Astrocyte of the spinal cord (primary cell): ENCODE results near the gene HGS.

Experiments
- DNase-seq: peaks from one replicate; pipeline ENCODE4 v3.0.0; 2011; ENCODE audit warnings: low read depth, low spot score
- H3K4me3 ChIP-seq: 2 replicates; pipeline ENCODE4 v1.5.1; 2011; ENCODE audit warnings: low read depth, mild to moderate bottlenecking, low read length, moderate library complexity
- in situ Hi-C: cut with HindIII; loops from 2 replicates; pipeline ENCODE4 v1.10.0; 2017; ENCODE audit warnings: low sequenced_read_pairs
- TF ChIP-seq, protein P1 (sequence below): IDR thresholded peaks from 2 replicates; pipeline ENCODE4 v1.5.1; 2012; ENCODE audit warnings: low read depth, mild to moderate bottlenecking, low read length, inconsistent platforms

Gene HGS

DNA sequence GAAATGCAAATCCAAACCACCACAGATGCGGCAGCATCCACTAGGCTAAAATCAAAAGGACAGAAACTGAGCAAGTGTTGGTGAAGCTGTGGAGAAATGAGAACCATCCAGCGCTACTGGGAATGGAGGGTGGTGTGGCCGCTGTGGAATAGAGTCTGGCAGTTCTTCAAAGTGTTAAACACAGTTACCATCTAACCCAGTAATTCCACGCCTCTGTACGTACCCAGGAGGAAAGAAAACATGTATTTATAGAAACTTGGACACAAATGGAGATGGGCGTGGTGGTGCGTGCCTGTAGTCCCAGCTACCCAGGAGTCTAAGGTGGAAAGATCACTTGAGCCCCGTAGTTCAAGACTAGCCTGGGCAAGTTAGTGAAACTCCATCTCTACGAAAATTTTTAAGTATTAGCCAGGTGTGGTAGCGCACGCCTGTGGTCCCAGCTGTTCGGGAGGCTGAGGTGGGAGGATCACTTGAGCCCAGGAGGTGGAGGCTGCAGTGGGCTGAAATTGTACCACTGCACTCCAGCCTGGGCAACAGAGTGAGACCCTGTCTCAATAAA is 39.9 kb downstream of the HGS start:
- in situ Hi-C loops = no loop called here
- TF ChIP-seq, protein P1, sequence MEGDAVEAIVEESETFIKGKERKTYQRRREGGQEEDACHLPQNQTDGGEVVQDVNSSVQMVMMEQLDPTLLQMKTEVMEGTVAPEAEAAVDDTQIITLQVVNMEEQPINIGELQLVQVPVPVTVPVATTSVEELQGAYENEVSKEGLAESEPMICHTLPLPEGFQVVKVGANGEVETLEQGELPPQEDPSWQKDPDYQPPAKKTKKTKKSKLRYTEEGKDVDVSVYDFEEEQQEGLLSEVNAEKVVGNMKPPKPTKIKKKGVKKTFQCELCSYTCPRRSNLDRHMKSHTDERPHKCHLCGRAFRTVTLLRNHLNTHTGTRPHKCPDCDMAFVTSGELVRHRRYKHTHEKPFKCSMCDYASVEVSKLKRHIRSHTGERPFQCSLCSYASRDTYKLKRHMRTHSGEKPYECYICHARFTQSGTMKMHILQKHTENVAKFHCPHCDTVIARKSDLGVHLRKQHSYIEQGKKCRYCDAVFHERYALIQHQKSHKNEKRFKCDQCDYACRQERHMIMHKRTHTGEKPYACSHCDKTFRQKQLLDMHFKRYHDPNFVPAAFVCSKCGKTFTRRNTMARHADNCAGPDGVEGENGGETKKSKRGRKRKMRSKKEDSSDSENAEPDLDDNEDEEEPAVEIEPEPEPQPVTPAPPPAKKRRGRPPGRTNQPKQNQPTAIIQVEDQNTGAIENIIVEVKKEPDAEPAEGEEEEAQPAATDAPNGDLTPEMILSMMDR = no peak
- no peak overlapping the region for H3K4me3 ChIP-seq
- no peak for DNase-seq

DNA sequence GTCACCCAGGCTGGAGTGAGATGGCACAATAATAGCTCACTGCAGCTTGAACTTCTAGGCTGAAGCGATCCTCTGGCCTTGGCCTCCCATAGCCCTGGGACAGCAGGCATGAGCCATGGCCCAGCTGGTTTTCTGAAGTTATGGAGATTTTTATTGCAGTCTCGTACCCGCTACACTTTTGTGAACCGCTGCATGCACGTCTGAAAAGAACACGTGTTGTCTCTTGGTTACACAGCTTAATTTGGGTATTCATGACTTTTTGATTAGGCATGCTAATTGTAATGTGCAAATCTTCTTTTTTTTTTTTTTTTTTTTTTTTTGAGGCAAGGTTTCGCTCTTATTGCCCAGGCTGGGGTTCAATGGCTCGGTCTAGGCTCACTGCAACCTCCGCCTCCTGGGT is 41.6 kb downstream of the HGS start:
- TF ChIP-seq, protein P1 = no peak
- H3K4me3 ChIP-seq = no peak overlapping the region
- in situ Hi-C loops = no loop called here
- DNase-seq = no peak

DNA sequence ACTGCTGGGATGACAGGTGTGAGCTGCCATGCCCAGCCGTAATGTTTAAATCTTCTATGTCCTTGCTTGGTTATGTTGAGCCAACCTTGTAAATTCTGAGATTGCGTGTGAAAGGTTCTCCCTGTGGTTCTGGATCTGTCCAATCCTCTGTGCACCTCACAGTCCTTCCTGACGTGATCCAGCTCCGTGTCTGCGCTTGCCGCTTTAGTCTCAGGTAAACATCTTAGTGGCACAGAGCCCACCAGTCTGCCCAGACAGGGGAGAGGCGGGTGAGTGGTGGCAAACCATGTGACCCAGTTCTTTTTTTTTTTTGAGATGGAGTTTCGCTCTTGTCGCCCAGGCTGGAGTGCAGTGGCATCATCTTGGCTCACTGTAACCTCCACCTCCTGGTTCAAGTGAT is 42.2 kb downstream of the HGS start:
- TF ChIP-seq, protein P1 = no peak
- no peak for DNase-seq
- no peak overlapping the region for H3K4me3 ChIP-seq
- in situ Hi-C loops = no loop called here

DNA sequence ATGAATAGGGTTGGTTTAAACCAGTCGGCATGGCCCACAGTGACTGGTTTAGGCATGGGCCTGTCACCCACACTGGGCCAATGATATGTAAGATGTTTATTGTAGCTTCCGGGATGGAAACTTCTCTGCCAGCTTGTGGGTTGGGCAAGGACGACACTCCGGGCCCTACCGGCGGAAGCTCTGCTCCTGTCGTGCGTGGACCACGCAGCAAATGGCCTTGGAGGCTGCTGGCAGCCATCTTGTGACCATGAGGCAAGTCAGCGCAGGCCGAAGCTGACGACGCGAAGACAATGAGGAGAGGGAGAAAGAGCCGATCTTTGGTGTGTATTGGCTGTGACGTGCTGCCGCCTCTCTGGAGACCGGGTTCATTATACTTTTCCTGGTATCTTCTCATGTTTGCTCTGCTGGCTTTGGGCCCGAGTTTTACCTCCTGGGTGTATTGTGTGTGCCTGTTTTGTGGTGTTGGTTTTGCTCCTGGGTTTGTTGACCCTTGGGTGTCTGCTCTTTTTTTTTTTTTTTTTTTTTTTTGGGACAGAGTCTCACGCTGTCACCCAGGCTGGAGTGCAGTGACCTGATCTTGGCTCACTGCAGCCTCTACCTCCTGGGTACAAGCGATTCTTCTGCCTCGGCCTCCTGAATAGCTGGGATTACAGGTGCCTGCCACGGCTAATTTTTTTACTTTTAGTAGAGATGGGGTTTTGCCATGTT is 43.7 kb downstream of the HGS start:
- H3K4me3 ChIP-seq = no peak overlapping the region
- TF ChIP-seq, protein P1 = no peak
- in situ Hi-C loops = no loop called here
- no peak for DNase-seq

DNA sequence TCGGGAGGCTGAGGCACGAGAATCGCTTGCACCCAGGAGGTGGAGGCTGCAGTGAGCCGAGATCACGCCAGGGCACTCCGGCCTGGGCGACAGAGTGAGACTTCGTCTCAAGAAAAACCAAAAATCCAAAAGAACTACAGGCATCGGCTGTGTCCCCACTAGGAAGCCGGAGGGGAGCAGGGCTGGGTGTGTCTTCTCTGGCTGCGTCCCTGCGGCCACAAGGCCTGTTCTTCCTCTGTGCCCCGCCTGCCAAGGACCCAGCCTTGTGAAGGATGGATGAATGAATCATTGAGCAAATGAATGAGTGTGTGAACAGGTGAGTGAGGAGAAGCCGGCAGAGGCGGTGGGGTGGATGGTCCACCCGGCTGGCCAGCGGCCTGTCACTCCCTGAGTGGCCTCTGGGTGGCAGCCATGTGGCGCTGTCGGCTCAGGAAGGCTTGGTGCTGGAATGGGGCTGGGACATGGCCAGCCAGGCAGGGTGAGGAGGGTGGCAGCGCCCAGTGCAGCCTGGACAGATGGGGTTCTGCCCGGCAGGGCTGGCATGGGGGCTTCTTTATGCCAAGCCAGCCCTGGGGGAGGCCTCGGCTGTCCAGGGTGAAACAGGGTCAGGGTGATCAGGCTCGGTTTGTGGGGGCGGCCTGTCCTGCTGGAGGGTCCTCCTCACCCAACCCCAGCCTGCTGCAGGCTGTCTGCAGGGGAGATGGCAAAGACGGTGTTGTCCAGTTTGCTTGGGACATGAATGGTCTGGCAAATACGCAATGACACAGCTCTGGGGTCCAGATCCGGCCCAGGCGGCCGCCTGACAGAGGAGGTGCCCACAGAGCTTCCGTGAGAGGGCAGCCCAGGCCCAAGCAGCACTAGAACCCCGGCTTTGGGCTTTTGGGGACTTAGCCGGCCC is 49.9 kb downstream of the HGS start:
- in situ Hi-C loops = no loop called here
- H3K4me3 ChIP-seq = no peak overlapping the region
- DNase-seq = peak; percentile 52
- TF ChIP-seq, protein P1 = peak; percentile 92

DNA sequence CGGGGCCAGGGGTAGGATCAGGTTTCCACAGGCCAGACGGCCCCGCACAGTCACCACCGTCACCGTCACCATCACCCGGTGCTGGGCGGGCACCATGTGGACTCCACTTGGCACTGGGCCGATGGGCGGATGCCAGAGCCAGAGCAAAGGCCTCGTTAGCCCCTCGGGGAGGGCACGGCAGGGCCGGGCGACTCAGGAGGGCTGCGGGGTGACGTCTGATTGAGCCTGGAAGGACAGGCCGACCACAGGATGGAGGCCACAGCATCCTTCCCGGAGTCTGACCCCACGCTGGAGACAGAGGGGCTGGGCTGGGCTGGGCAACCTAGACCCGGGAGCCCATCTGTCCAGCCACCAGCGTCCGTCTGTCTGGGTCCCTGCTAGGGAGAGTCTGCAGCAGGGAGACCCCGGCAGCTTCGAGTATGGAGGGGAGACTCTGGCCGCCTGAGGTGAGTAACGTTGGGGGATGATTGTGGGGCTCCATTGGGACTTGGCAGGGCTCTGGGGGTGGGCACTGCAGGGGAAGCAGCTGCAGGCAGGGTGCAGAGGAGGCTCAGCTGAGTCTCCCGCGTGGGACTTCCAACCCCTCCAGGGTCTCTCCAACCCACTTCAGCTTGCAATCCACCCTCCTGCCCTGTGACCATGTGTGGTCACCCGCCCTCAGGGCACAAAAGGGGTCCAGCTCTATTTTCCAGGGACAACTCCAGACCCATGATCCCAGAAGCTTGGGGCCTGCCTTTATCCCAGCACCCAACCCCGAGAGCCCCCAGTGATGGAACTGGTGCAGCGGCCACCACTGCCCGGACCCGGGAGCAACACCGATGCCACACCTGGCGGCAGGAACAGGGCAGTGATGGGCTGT is 50.8 kb downstream of the HGS start:
- TF ChIP-seq, protein P1 = no peak
- in situ Hi-C loops = no loop called here
- H3K4me3 ChIP-seq = no peak overlapping the region
- DNase-seq = no peak
